Measurements from ENCODE around the gene CRB3. TPM values are rescaled to one million over a fixed set of nuclear protein-coding genes. Genes with fewer than 3 reads are reported as not detected.

The CRB3 gene
- total and polyA plus RNA-seq, 2 of the 8 experiments (the other 6 are each of a cell fraction or from before 2014, with no cell fraction given): 21.1 to 24.6 TPM

GRCh38 chr19:6458695-6459261 lies 5.3 kb upstream of the CRB3 start:
- H3K56ac ChIP-seq (replicated peaks; ENCODE audit: insufficient read length, low read depth, low read length): no peak overlapping the region
- POLR2A ChIA-PET (ENCODE audit: partially characterized antibody): interaction anchor here (0.8 to 1.2 kb wide), 7 partner anchors 14 to 85 kb away, joined by 3 to 4 read pairs (median 3); partner anchors contain the start of gene TNFSF9
- peak overlapping the region; percentile 60 to 78 (median 66) for H3K4me3 ChIP-seq (ENCODE audit: extremely low read depth in 1 of 4, insufficient read depth in 2 of 4, low read depth in 3 of 4, low read length in 4 of 4)
- H3K18ac ChIP-seq (ENCODE audit: extremely low read depth, low read length): no peak overlapping the region
- H2BK12ac ChIP-seq (ENCODE audit: low read depth, low read length): no peak overlapping the region
- H3K27me3 ChIP-seq (replicated peaks in 1 of 4; ENCODE audit: control insufficient read depth in 3 of 4, extremely low read depth in 1 of 4, insufficient read depth in 3 of 4, low read length in 3 of 4): no peaks in the 10 kb centered on the region; a peak in 1 of 7 replicates
- H3K4me2 ChIP-seq (ENCODE audit: insufficient read depth in 1 of 2, low read depth in 2 of 2, low read length in 2 of 2): peak overlapping the region; percentile 63 to 99
- CTCF ChIA-PET (ENCODE audit: partially characterized antibody): interaction anchor here (1.0 to 1.8 kb wide), 3 partner anchors 11 to 23 kb away, joined by 3 to 5 read pairs (median 5); partner anchors contain the start of gene DENND1C
- no peak overlapping the region for H2BK20ac ChIP-seq (ENCODE audit: low read length)
- H3K79me2 ChIP-seq (ENCODE audit: control insufficient read depth in 1 of 2, insufficient read depth in 2 of 2, low read length in 2 of 2): no peaks in the 10 kb centered on the region
- peaks cover 5 to 15% (median 10%) of the 10 kb centered on the region in 4 experiments; a peak in 7 of 8 replicates for H3K36me3 ChIP-seq (ENCODE audit: control insufficient read depth in 2 of 4, insufficient read depth in 4 of 4, low read length in 3 of 4)
- no peak overlapping the region for H4K91ac ChIP-seq (replicated peaks; ENCODE audit: insufficient read length, low read length)
- H3K9ac ChIP-seq (replicated peaks in 1 of 4; ENCODE audit: extremely low read depth in 1 of 4, low read depth in 3 of 4, low read length in 3 of 4): no peak overlapping the region; a peak in 3 of 7 replicates
- no peaks in the 10 kb centered on the region for H4K20me1 ChIP-seq (replicated peaks in 1 of 2; ENCODE audit: control insufficient read depth in 1 of 2, insufficient read depth in 2 of 2, low read length in 2 of 2)
- FAIRE-seq (no peak), DNase-seq (ENCODE audit: low read depth in 1 of 2, low spot score in 2 of 2) (no peak)
- no peak overlapping the region for H3K27ac ChIP-seq (ENCODE audit: low read depth, low read length)
- H3K23ac ChIP-seq (ENCODE audit: insufficient read length): no peak overlapping the region
- H3K14ac ChIP-seq (ENCODE audit: insufficient read length): no peak overlapping the region
- H2BK5ac ChIP-seq (ENCODE audit: low read depth, low read length): no peak overlapping the region
- no peak overlapping the region for H2BK120ac ChIP-seq (replicated peaks; ENCODE audit: low read depth, low read length)
- H2AK5ac ChIP-seq (ENCODE audit: low read depth, low read length): no peak overlapping the region
- H3K4ac ChIP-seq (replicated peaks; ENCODE audit: insufficient read length, low read depth, low read length): no peak overlapping the region
- no peak overlapping the region for H2BK15ac ChIP-seq (ENCODE audit: low read length)
- H2AFZ ChIP-seq (ENCODE audit: low read length): no peak overlapping the region
- H3K23me2 ChIP-seq (ENCODE audit: low read depth, low read length): peaks cover 8% of the 10 kb centered on the region
- H3K79me1 ChIP-seq (ENCODE audit: low read depth, low read length): no peaks in the 10 kb centered on the region
- H4K8ac ChIP-seq (ENCODE audit: extremely low read depth, insufficient read depth, low read length): no peak overlapping the region
- peaks cover 0 to 7% of the 10 kb centered on the region in 2 experiments; a peak in 1 of 4 replicates for H3K9me3 ChIP-seq (ENCODE audit: insufficient read depth in 2 of 2, low read depth in 1 of 2, low read length in 1 of 2)
- peaks cover 0 to 9% (median 0%) of the 10 kb centered on the region in 4 experiments; a peak in 5 of 7 replicates for H3K4me1 ChIP-seq (replicated peaks in 1 of 4; ENCODE audit: control insufficient read depth in 3 of 4, insufficient read depth in 4 of 4, low read length in 3 of 4)
- 53% methylated on average over 16 of the region's 16 CpGs; no CpG with 5 or more reads in 1 of the 2 experiments for WGBS, 2 experiments (ENCODE audit: extremely low coverage in 1 of 2, insufficient coverage in 1 of 2, insufficient read length in 1 of 2, insufficient replicate concordance in 2 of 2, low coverage in 1 of 2, low lambda C conversion rate in 2 of 2, missing lambda C conversion rate in 1 of 2)
- no peak overlapping the region for H4K5ac ChIP-seq (ENCODE audit: insufficient read length, low read depth, low read length)
- TF ChIP-seq KDM1A (IDR thresholded peaks at IDR 0.05; ENCODE audit: borderline replicate concordance, low read length): 0 out of 2 replicates have a peak, but pooled peaks have one; percentile 20
- TF ChIP-seq TAF7 (optimal IDR thresholded peaks at IDR 0.05; ENCODE audit: borderline replicate concordance, low read depth, low read length): no peak
- TF ChIP-seq YY1 (IDR thresholded peaks at IDR 0.05; ENCODE audit: low read depth, low read length): no peak
- TF ChIP-seq BACH1 (IDR thresholded peaks at IDR 0.05; ENCODE audit: low read length): no peak
- TF ChIP-seq CBX5 (IDR thresholded peaks at IDR 0.05; ENCODE audit: low read depth, low read length): no peak
- no peak for TF ChIP-seq POLR2AphosphoS5 (IDR thresholded peaks at IDR 0.05; ENCODE audit: low read depth, low read length)

Measured in H1 (cell line).